NCI-H187 (cell line): Measurements from ENCODE around the gene E2F4.

Experiments used
- DNase-seq, 2 experiments: peaks; one replicate each; lab custom pipeline; 2025; lab: John Stamatoyannopoulos, UW

E2F4 gene, protein sequence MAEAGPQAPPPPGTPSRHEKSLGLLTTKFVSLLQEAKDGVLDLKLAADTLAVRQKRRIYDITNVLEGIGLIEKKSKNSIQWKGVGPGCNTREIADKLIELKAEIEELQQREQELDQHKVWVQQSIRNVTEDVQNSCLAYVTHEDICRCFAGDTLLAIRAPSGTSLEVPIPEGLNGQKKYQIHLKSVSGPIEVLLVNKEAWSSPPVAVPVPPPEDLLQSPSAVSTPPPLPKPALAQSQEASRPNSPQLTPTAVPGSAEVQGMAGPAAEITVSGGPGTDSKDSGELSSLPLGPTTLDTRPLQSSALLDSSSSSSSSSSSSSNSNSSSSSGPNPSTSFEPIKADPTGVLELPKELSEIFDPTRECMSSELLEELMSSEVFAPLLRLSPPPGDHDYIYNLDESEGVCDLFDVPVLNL

GRCh38 chr16:67191995-67192681 lies at the start of gene E2F4:
E2F4 (plus strand) TSS chr16:67192155; CDS start chr16:67192228, 73 bp downstream.
- peak; percentile 63 to 71 for DNase-seq

GRCh38 chr16:67142342-67142741 lies 49.6 kb upstream of the E2F4 start:
- DNase-seq = no peak

DNA sequence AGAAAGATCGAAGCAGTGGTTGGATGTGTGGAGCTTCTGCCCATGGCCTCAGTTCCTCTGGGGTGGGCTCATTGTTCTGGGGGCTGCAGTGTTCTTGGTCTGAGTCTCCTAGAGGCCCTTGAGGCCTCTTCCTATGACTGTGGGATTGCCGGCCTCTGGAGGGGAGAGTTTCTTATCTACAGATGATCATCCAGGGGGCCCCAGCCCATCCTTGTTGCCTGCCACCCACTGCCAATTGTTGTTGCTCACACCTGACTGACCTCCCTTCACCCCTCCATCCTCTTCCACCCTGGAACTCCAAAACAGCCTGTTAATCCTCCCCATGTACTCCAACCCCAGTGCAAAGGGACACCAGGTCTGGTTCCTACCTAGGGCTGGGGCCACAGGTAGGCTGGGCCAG lies 47.0 kb upstream of the E2F4 start:
- DNase-seq = no peak

DNA sequence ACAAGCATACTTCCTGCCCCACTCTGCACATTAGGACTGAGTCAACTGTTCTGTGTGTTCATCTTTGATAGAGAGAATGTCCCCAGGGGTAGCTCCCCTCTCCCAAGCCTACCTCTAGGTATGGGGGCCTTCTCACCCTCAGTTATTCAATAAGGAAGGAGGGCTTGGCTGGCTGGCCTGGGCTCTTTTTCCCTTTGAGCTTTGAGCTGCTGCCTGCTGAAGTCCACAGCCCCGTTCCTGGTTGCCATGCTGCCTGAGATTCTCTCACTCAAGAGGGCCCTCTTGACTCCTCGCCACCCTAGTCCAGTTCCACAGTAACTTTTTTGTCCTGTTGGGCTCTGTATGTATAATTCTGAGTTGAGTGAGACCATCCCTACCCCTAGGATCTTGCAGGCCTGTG lies 46.2 kb upstream of the E2F4 start:
- no peak for DNase-seq

DNA sequence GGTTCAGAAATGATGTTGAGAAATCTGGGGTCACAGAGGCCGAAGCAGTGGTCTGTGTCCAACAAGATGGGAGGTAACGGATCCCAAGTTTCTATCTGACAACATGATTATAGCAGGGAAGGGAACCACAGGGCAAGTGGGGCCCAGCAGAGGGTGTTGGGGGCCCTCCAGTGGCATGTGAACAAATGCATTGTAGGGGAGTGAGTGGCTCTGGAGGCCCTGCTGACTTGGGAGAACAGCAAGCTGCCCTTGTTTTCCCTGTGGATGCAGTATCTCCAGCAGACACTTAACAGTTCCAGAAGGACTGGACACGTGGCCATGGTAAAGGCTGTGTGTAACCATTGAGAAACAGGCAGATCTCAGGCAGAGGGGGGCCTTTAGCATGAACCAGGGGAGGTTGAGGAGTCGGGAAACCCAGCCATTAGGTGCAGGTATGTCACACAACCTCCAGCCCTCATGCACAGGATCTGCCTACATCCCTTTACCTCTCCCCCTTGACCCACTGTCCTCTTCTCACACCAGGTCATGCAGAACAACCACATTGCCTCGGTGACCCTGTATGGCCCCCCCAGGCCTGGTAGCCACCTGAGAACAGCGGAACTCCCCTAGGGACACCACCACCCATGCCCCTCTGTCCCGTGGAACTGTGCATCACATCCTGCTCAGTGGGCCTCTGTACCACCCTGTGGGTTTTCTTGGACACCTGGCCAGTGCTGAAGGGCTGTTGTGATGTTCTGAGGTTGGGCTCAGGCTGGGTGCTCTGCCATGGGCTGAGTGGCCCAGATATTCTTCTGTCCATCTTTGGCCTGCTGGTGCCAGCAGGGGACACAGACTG lies 45.2 kb upstream of the E2F4 start:
- DNase-seq = no peak

- DNase-seq = no peak
These were observed 44.4 kb upstream of the E2F4 start for GRCh38 chr16:67147437-67148140.

GRCh38 chr16:67148221-67148620 lies 43.7 kb upstream of the E2F4 start:
- DNase-seq = no peak

GRCh38 chr16:67148656-67149275 lies 43.2 kb upstream of the E2F4 start:
- DNase-seq = no peak

GRCh38 chr16:67149276-67150046 lies 42.5 kb upstream of the E2F4 start:
- DNase-seq = no peak

- DNase-seq = no peak
These were observed 41.7 kb upstream of the E2F4 start for GRCh38 chr16:67150047-67150832.

DNA sequence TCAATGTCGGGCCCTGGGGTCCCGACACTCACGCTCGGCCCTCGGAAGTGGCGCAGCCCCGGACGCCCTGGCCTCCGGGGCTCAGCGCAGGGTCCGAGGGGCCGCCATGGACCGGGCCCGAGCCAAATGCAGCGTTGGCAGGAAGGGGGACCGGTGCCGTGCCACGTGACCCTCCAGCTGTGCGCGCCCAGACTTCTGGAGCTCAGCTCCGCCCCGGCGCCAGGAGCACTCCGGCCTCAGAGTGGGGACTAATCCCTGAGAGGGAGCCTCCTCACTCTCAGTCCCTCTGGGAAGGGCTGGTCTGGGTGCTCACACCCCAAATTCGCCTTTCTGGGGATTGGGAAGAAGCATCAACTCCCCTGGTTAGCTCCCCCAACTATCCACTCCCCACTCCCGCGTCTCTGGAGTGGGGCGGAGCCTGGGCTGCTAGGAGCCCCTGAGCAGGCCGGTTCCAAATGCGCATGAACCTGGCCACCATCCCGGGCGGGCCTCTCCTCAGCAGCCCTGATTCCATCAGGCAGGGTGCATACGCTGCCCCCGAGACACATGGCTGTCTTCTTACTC lies 41.0 kb upstream of the E2F4 start, which contains the start of gene B3GNT9:
TSS of gene B3GNT9 (minus strand) at position 166 of the 564 bp plus-strand sequence. CDS start 513 bp downstream, outside the sequence.
- no peak for DNase-seq

DNA sequence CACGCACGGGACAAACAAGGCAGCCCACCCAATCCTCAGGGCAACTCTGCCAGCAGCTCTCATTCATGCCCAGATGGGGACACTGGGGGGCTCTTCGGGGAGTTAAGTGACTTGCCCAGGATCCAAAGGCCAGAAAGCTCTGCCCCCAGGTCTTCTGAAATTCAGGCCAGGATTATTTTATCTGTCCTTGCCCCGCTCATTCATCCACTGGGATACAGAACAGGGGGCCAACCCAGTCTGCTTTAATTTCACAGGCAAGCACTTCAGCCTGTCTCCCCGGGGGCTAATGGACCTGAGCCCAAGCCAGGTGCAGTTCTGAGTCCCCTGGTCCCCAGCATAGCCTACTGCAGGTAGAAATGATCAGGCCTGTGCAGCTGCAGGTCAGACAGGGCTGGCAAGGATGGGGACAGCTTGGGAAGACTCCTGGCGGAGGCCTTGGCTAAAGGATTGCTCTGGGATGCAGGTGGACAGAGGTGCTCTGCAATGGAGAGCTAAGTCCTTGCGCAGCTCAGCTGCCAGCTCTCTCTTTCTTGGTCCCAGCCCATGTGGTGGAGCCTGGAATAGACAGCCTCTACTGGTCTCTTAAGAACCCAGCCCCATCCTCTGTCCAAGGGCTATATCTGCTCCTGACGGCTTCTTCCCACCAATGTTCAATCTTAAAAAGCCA lies 40.4 kb upstream of the E2F4 start:
- DNase-seq = no peak

DNA sequence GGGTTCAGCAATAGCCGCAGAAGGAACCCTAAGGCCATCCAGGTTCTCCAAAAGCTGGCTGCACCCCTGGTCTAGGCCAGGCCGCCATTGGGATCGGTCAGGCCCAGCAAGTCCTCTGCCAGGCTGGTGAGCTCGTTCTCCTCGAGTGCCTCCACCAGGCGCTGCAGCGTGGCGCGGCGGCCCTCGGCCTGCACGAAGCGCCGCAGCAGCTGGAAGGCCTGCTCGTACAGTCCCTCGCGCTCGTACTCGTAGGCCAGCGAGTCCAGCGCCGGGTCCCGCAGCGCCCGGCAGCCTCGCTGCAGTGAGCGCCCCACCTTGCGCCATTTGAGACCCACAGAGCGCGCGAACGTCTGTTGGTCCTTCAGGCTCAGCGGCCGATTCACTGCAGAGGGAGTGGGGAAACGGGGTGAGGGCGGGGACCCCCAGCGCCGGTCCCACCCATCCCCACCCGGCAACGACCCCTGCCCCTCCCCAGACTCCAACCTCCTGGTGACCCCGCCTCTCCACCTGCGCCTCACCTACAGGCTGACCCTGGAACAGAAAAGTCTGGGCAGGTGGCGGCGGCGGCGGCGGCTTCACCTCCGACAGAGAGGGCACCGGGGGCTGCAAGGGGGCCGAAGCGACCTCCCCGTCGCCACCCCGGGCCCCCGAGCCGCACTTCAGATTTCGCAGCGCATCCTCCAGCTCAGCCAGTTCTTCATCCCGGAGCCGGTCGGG lies 37.2 kb upstream of the E2F4 start:
- DNase-seq = peak in 1 of 2 experiments; percentile 1

GRCh38 chr16:67155295-67156142 lies 36.4 kb upstream of the E2F4 start:
- peak in 1 of 2 experiments; percentile 7 for DNase-seq

- DNase-seq = no peak
These were observed 35.7 kb upstream of the E2F4 start for GRCh38 chr16:67156143-67156844.

DNA sequence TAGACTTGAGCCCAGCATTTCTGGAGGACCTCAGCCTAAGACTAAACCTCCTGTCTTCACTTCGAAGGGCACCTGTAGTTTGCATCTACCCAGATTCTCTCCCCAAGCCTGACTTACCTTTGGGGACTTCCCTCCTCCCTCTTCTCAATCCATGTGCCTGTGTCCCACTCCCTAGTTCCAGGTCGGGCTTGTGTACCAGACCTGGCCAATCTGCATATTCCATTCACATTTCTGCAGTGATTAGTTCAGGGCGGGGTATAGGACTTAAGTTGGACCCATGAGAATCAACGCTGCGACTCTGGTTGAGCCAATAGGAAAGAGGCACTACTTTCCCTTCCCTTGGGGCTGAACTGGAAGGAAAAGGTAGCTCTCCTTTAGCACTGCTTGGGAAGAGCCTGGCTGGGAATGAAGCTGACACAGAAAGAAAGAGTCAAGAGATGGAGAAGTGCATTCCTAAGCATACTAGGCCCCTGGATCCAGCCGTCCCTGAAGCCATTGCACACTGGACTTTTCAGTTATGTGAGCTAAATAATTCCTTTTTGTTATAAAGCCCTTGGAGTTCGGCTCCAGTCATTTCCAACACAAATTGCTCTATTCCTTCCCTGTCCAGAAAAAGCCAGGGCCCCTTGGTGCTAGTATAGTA lies 34.7 kb upstream of the E2F4 start:
- DNase-seq = no peak
